ENCODE measurements around the gene TMEM51.

TMEM51 gene

DNA sequence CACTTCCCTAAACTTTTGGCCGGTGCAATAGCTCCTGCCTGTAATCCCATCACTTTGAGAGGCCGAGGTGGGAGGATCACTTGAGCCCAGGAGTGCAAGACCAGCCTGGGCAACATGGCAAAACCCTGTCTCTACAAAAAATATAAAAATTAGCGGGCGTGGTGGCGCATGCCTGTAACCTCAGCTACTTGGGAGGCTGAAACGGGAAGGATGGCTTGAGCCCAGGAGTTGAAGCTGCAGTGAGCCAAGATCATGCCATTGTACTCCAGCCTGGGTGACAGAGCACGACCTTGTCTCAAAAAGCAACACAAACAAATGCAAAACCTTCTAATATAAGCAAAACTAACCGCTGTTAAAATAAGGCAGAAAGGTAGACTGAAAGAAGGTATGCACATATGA, 25.9 kb downstream of the TMEM51 start:
- DNase-seq: no peak

DNA sequence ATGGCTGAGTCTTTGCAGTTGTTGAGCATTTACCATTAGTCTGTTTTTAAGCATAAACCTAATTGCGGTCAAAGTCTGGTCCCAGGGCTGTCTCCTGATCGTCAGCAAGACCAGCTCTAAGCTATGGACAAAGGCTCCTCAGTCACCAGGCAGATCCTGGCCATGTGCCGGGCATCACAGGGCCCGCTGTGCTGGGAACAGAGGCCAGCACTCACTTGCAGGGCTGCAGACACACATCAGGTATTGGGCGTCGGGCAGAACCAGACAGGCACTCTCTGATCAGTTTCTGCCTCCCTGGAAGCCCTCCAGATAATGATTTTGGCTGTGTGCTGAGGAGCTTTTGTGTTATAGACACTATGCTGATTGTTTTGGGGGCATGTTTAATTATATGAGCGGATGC, 26.6 kb downstream of the TMEM51 start:
- no peak for DNase-seq

DNA sequence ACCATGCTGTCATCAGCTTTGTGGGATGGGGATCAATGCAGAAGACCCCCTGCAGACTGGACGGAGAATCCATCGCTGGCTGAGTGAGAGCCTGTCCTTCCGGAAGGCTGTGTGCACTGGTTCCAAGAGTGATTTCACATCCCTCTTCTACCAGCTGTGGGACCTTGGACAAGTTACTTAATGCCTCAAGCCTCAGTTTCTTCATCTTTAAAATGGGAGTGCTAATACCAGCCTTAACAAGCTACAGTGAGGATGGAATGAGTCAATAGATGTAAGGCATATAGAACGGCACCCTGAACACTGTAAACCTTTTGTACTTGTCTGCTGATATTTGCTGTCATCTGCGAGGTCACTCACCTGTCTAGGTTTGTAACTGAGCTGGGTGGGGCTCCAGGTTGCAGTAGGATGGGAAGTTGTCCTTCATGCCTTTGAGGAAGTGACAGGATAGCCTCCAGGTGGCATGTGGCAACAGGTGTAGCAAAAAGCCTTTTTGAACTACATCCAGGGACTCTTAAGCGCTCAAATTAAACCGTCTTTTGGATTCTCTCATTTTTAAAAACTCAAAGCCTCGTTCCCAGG, 27.5 kb downstream of the TMEM51 start:
- DNase-seq: no peak

DNA sequence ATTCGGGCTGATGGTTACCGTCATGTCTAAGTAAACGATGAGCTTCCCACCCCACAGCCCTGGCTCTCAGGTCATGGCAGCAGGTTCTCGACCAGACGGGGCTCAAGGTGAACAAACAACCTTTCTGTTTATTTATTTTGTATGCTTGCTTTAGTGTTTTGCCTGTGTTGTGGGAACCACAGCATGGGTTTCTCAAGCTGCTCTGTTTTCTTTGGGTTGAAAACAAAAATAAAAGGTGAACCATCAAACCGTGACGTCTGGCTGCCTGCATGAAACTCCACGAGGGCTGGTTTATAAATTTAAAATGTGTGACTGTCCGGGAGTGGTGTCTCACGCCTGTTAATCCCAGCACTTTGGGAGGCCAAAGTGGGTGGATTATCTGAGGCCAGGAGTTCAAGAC, 28.0 kb downstream of the TMEM51 start:
- no peak for DNase-seq

DNA sequence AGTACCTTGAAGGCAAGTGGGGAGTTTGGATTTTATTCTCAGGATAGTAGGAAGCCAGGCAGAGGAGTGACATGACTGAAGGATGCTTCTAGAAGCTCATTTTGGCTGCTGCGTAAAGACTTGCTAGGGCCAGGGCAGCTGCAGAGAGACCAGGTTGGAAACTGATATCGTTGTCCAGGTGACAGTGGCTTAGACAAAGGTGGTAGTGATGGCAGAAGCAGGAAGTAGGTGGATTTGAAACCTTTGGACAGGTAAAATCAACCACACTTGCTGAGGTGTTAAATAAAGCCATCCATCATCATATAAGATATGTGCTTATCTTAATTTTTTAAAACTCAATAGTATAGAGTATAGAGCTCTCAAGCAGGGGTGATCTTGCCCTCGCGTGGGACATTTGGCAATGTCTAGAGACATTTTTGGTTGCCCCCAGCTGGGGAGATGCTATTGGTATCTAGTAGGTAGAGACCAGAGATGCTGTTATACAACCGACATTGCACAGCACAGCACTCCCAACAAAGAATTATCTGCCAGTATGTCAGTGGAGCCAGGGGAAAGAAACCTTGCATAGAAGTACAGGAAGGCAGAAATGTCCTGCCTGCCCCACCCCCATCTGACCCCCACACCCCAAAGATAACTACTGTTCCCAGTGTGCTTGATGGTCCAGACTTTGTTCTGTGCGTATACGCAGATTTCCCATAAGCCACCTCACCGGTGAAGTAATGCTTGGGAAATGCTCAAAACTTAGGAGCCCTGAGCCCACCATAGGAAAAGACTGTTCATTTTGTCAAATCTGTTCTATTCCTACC, 31.1 kb downstream of the TMEM51 start:
- DNase-seq: no peak

DNA sequence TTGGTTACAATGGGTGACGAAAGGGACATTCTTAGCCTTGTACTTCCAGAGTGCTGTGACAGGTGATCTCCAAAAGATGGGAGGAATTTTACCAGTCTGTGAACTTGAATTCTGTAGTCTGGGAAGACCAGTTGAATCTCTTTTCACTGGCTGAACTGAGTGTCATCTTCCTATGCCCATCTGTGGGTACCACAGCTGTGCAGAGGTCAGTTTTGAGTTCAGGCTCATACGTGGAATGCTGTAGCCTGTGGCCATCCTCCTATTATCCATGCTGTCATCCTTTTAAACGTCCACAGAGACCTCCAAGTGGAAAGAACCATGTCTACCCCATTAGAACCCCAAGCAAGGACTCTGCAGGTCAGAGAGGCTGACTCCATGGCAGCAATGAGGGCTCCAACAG, 32.1 kb downstream of the TMEM51 start:
- DNase-seq: no peak

DNA sequence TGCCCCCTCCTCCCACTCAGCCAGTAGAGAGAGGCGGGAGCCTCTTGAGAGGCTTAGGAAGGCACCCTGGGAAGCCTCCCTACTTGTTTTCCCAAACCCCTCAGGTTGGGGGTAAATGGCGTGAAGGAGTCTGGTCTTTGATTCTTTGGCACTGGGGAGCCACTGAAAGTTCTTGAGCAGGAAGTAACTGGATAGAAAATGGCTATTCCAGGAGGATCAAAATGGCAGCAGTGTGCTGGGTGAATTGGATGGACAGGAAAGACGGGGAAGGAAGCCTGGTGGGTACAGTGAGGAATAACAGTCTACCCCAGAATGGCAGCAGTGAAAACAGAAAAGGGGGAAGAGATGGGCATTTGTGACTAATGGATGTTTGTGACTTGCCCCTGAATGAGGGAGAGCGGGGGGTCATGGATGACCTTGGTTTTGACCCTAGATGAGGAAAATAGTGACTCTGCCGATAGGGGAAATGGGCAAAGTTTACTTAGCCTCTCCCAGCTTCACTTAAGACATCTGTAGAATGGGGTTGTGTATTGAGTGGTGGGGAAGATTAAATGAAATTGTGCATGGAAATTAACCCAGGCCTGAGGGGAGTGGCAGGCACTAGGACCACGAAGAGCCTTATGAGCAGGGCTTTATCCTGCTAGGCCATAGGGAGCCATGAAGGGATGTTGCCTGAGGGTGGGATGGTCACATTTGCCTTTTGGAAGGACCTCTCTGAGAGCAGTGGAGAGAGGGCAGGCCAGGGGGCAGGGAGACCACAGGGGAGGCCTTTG, 32.7 kb downstream of the TMEM51 start:
- no peak for DNase-seq

DNA sequence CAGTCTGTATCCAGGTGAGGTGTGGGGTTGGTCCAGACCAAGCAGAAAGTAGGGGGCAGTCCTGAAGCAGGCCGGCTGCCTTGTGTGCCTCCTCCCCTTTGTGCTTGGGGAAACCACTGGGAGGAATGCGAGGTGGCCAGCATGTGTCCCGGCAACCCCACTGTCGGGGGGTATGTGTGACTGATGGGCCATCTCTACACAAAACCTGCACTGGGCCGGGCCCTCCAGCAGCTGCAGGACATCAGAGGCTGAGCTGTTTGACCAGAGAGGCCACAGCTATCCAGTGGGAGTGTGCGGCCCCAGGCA, 33.3 kb downstream of the TMEM51 start:
- no peak for DNase-seq

DNA sequence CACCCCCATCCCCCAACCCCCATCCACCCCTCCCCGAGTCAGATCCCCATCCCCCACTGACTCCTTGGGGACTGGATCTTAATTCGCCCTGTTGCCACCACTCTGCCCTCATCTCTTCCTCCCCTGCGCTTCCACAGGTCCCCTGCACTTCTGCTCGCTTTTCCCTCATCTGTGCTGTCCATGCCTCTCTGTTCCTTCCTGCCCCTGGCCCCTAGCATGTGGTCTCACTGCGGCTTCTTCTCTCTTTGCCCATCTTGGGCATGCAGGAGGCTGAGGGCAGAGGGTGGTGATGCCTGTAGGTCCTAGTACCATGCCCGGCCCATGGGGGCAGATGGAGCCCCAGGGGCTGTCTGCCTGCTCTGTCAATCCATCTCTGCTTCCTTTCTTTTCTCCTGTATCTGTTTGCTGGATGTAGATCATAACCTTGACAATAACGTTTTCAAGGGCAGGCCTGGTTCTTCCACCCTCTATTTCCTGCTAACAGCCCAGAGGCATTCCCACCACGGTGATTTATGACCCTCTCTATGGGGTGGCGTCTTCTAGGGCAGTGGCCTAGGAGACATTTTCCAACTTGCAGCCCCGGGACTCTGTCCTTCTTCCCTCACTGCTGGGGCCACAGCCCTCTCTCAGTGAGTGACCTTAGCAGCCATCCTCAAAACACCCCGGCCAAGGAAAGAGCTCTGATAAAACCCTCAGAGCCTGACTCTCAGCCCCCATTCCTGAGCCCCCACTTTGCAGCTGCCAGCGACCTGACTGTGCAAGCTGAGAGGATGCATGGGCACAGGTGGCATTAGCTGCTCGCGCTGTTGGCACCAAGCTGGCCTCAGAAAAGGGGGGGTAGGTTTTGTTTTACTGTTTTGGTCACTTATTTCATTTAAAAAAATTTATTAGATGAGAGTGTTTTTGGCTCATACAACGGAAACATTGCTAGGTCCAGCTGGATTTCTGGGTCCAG, 33.9 kb downstream of the TMEM51 start:
- no peak for DNase-seq

DNA sequence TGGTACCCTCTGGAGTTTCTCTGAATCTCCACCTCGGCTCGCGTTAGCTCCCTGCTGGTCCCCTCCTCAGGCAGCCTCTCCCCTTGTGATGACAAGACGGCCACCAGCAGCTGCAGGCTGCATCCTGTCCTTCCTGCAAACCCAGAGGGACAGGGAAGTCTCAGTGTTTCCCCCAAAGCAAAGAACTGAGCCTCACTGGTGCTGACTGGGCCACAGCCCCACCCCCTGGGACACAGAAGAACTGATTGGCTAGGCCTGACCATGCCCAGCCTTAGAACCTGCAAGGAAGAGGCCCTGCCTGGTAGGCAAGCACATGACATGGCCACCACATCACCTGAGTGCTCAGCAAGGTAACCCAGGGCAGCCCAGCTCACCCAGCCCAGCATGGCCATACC, 34.6 kb downstream of the TMEM51 start:
- DNase-seq: no peak

DNA sequence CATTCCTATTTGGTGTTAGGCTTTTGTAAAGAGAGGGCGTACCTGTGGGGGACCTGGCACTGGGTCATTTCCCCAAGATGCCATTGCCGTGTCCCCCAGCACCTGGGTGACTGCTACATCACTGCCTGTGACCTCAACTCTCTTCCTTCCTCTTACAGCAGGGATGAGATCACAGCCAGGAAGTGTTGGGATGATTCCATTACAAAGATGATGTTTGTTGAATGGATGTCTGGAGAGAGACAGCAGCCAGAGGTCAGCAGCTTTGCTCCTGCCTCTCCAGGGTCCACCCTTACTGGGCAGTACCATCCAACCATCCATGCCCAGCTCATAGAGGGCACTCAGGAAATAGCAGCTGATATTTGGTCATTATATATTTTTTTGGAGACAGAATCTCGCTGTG, 35.1 kb downstream of the TMEM51 start:
- no peak for DNase-seq

DNA sequence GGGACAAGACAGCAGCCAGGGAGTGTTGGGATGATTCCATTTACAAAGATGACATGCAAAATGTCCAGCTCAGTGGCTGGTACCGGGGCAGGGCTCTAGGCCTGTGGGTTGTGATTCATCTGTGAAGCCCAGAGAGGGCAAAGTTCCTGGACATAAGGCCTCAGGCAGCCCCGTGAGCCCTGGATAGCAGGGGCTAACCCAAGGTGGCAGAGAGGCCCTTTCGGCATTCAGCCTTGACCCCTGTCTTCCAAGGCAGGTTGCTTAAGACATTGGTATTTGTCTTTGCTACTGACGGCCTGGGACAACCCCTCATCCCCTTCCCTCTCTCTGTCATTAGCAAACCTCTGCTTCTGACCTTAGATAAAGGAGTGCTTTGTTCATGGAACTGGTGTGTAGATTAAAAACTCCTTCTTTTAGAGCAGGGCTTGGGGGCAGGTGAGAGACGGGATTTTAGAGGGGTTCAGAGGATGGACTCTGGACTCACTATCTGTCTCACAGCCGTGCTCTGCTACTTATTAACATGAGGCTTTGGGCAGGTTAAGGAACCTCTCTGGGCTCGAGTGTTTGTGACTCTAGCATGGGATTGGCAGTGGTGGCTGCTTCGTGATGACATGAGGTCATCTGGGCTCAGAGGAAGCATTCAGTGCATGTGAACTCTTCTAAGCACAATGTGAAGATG, 36.3 kb downstream of the TMEM51 start:
- DNase-seq: no peak

DNA sequence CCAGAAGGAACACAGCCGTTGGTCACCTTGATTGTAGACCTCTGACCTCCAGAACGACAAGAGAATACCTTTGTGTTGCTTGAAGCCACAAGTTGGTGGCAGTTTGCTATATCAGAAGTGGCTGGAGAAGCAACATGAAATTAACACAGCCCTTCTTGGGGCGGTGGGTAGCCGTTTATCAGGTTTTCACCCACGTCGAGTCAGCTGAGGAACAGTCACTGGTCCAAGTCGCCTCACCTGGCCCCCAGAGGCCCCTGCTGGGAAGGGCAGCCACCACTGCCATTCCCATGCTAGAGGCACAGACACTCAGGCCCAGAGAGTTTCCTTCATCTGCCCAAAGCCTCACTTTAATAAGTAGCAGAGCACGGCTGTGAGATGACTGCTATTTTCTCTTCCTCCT, 37.7 kb downstream of the TMEM51 start:
- DNase-seq: no peak

DNA sequence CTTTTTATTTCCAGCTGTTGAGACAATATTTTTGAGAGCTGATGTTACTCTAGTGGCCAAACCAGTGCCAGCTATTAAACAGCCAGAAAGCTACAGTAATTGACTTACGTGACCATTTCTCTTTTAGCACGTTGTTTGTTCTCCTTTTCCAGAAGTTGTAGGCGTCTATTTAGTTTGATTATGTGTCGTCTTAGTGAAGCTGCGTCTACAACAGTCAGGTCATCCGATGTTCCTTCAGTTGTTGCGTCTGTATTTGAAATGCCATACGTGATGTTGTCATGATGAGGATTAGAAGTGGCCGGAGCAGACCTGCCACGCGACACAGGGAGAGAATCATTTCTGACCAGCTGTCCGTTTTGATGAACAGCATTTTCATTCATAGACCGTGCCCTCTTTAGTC, 38.2 kb downstream of the TMEM51 start:
- DNase-seq: no peak

DNA sequence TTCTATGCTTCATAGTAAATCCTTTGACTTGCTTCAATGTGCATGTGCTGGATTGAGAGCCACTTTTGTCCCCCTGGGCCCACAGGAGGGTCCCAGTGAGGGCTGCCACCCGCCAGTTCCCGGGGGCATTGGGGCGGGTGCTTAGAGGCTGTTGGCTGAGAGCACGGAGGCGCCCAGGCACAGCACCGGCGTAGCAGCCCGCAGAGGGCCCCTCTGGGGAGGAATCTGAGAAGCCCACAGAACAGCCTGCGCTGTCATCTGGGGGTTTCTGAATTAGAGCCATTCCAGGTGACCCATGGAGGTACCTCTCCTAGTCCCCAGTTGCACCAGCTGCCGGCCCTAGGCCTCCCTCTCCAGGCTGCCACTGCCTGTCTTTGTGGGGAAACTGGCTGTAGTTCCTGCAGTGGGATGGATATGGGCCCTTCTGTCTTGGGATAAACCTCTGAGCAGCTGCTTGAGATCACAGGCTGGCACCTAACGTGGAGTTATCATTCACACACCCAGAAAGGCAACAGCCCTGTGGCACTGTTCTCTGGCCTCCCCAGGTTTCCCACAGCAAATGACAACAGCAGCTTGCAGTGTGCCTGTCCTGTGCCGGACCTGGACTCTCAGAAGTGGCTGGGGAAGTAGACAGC, 39.5 kb downstream of the TMEM51 start:
- DNase-seq: no peak

DNA sequence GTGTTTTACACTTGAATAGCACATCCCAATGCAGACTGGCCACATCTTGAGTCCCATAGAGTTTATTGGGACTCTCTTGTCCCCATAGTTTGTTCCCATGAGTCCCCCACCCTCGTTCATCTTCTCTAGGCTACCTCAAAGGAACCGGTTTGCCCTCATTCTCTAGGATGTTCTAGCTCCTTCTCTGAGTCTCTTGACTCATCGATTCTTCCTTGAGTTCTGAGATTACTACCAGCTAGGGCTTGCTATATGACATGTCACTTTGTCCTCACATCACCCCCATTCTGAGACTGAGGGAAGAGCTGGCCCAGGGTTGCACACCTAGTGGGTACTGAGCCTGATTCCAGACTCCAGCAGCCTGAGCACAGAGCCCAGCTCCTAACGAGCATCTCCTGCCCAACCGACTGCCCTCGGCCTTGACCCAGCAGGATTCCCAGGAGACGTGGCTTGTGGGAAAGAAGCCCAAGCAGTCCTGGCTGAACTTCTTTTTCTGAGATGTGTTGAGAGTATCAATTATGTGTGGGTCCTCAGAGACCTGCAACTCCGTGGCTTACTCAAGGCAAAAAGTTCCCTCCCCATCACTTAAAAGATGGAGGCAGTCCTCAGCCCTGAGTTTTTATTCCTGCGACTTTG, 42.0 kb downstream of the TMEM51 start:
- peak; percentile 49 for DNase-seq

DNA sequence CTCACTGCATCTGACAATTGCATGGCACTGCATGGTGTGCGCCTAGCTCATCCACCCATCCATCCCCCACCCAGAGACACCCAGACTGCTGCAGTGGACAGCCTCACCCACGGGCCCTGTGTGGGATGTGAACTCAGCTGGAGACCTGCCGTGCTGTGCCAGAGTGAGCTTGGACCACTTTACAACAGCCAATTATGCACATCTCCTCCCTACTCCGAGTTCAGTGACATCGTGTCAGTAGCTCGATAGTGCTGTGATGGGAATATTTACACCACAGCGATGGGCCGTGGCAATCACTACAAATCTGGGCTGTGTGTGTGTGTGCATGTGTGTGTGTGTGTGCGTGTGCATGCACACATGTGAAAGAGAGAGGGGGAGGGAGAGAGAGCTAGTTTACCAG, 42.5 kb downstream of the TMEM51 start:
- no peak for DNase-seq

DNA sequence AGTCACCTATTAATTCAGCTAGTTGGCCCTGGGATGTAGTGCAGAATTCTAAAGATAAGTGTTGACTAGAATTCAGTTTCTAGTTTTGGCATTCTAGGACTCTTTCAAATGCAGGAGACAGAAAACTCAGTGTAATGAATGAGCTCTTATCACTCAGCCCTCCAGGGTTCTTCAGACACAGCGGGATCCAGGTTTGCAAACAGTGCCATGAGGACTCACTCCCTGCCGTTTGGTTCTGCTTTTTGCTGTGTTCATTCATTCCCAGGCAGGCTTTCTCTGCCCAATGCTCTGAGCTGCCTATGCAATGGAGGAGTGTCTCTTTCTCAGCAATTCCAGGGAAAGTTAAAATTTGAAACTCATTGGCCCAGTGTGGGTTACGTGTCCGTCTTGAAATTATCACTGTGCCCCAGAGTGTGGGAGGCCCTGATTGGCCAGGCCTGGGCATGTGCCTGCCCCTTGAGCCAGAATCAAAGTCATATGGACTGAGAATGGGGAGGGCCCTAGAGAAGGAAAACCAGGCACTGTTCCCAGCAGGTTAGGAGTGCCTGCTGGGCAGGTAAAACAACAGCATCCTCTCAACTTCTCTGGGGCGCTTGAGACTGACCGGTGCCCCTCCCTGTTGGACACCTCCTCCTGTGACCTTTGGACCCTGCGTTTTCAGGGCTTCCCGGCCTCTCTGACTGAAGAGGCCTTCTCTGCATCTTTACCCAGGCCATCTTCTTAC, 43.4 kb downstream of the TMEM51 start:
- no peak for DNase-seq

DNA sequence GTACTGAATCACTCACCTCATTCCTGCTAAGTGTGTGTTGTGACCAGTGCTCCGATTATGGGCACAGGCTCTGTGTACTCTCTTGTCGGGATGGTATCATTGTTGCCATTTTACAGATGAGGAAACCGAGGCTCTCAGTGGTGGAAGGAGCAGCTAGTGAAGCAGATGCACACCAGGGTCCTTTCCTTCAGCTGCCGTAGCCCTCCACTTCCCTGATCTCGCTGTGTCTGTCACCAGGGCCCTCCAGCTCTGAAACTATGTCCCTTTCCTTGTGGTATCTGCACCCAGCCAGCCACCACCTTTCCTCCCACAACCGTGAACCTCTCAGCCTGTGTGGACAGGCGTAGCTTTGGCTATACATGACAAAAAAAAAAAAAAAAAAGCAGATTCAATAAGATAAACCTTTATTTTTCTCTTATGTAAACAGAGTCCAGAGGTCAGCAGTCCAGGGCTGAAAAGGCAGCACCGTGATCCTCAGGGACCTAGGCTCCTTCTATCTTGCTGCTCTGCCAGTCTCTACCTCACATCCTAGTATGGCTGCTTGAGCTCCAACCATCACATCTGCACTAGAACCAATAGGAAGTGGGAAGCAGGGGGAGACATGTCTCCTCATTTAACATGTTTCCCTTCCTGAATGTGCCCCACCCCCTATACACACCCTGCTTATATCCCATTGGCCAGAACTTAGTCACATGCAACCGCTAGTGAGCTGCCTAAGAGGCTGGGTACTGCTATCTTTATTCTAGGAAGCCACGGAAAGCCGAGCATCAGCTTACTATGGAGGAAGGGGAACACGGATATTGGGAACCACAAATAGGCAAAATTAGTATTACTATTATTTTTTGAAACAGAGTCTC, 44.3 kb downstream of the TMEM51 start:
- DNase-seq: no peak

DNA sequence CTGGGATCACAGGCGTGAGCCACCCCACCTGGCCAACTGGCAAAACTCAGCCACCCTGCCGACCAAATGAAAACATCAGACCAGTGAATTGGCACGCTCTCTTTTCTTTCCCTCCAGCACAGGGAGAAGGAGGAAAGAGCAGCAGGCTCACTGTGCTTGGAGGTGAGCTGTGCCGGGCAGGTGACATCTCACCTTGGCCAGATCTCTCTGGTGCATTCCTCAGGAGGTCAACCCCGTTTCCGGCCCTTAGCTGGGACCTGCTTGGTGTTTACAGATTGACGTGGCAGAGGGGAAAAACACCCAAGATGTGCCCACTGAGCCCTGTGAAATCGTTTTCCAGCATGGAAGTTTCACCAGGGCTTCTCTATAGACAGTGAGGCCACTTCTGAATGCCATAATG, 45.1 kb downstream of the TMEM51 start:
- DNase-seq: no peak
